ENCODE results near the gene GCN1.

Gene GCN1

DNA sequence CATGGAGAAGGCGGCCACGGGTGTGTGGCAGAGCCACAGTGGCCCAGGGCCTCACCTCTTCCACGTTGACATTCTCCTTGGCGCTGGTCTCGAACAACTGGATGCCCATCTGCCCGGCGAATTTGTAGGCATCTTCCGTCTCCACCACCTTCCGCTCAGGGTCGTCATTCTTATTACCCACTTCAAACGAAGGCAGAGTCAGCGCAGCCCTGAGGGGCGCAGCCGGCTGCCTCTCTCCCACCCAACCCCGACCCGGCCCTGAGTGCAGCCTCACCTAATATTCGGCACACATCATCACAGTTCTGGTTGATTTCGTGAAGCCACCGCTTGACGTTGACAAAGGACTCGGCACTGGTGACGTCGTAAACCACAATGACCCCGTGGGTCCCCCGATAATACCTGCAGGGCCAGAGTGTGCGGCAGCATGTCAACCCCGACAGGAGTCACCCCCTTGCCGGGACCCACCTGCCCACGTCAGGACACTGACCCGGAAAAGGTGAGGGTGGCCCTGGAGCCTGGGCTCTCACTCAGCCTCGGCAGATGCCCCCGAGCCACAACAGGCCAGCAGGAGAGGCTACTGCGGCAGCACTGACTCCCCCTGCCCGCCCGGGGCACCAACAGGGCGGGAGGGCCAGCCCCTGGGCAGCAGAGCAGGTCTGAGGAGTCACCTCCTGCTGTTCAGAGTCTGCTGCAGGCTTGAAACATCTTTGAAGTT lies 95.6 kb downstream of the GCN1 start:
- no peak for TF ChIP-seq CTCF (IDR thresholded peaks at IDR 0.05; ENCODE audit: insufficient read depth, low read depth, low read length, missing control alignments)
- no peak for DNase-seq (ENCODE audit: low read depth)

GRCh38 chr12:120096671-120097202 lies 97.8 kb downstream of the GCN1 start:
- no peak for DNase-seq (ENCODE audit: low read depth)
- H3K4me3 ChIP-seq (ENCODE audit: low read length): no peak overlapping the region
- TF ChIP-seq CTCF (IDR thresholded peaks at IDR 0.05; ENCODE audit: insufficient read depth, low read depth, low read length, missing control alignments): no peak

More for the DNA sequence above, 95.6 kb downstream of the GCN1 start:
- H3K4me3 ChIP-seq (ENCODE audit: low read length): no peak overlapping the region

GRCh38 chr12:120095736-120096135 lies 98.8 kb downstream of the GCN1 start:
- no peak overlapping the region for H3K4me3 ChIP-seq (ENCODE audit: low read length)
- no peak for TF ChIP-seq CTCF (IDR thresholded peaks at IDR 0.05; ENCODE audit: insufficient read depth, low read depth, low read length, missing control alignments)
- DNase-seq (ENCODE audit: low read depth): no peak

DNA sequence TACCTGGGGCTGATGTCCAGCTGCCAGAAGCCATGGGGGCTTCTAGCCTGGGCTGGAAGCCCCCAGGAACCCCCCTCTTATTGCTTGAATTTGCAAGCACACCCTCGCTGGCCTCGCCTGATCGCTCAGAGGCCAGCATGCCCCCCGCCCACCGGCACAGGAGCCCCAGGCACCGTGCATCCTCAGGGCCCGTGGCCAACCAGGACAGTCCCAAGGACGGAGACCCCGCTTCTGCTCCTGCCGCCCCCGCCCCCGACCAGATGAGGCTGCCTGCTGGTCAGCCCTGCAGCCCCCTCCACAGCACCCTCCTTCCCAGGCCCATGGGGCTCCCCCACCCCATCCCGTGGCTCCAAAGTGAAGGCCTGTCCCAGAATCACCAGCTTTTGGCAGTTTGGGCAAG lies 99.2 kb downstream of the GCN1 start:
- no peak overlapping the region for H3K4me3 ChIP-seq (ENCODE audit: low read length)
- no peak for TF ChIP-seq CTCF (IDR thresholded peaks at IDR 0.05; ENCODE audit: insufficient read depth, low read depth, low read length, missing control alignments)
- DNase-seq (ENCODE audit: low read depth): no peak

DNA sequence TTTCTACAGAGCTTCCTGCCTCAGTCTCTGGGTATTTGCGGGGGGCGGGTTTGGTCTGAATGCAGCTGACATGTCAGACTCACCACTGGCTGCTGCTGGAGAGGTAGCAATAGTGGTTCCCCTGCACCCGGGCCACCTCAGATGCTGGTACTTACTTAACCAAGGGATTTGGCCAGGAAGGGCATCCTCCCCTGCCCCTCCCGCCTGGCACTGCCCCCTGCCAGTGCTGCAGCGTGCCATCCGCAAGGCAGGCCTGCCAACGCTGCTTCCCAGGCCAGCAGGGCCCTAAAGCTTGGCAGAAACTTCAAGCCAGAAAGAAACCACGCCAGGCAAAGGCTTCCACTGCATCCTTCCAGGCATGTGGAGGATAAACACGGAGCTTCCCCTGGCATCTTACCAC lies 100.0 kb downstream of the GCN1 start:
- H3K4me3 ChIP-seq (ENCODE audit: low read length): no peak overlapping the region
- no peak for DNase-seq (ENCODE audit: low read depth)
- TF ChIP-seq CTCF (IDR thresholded peaks at IDR 0.05; ENCODE audit: insufficient read depth, low read depth, low read length, missing control alignments): no peak

DNA sequence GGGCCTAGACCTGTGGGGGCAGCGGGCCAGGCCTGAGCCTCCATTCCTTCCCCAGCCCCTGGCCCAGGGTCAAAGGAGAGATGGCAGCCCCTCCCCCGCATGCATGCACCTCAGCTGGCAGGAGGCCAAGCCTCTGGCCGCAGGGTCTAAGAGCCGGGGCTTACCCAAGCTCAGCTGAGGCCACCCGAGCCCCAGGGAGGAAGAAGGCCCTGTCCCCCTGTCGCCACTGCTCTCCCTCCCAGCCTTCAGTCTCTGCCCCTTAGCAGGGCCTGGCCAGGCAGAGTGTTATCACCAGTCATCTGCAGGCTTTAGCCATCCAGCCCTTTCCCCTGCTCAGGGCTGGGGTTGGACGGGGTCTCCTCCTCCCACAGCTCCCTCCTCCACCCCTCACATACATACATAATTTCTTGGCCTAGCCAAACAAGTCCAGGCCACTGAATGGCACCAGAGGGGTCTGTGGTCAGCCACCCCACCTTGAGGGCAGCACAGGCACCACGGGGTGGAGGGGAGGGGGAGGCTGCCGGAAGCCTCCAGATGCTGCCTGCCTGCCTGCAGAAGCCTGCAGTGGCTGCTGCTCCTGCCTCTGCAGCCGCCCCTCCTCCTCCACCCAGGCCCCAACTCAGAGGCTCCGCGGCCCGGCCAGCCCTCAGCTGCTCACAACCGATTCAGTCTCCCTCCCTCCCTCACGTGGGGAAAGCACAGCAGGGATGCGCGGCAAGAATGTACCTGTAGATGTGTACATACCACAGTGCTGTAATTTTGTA lies 100.7 kb downstream of the GCN1 start:
- H3K4me3 ChIP-seq (ENCODE audit: low read length): no peak overlapping the region
- no peak for DNase-seq (ENCODE audit: low read depth)
- no peak for TF ChIP-seq CTCF (IDR thresholded peaks at IDR 0.05; ENCODE audit: insufficient read depth, low read depth, low read length, missing control alignments)
